ENCODE measurements around the gene CENPS.
"Not testable (repeated sequence)": the region's sequence is repeated elsewhere in the genome, so short reads cannot be mapped to it uniquely, and the experiment has no call there.

Gene CENPS

GRCh38 chr1:10421637-10422036, 8.6 kb upstream of the CENPS start:
- no peak for DNase-seq

- no peak for DNase-seq
These were observed 6.2 kb upstream of the CENPS start for GRCh38 chr1:10424034-10424433.

- DNase-seq = no peak
These were observed 5.6 kb upstream of the CENPS start for GRCh38 chr1:10424651-10425050.

GRCh38 chr1:10425826-10426534, 4.3 kb upstream of the CENPS start:
- DNase-seq = not testable (repeated sequence)

DNA sequence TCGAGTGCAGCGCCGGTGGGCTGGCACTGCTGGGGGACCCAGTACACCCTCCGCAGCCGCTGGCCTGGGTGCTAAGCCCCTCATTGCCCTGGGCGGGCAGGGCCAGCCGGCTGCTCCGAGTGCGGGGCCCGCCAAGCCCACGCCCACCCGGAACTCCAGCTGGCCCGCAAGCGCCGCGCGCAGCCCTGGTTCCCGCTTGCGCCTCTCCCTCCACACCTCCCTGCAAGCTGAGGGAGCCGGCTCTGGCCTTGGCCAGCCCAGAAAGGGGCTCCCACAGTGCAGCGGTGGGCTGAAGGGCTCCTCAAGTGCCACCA, 3.7 kb upstream of the CENPS start:
- not testable (repeated sequence) for DNase-seq

- DNase-seq = no peak
These were observed 1.2 kb upstream of the CENPS start for GRCh38 chr1:10428984-10429383.

GRCh38 chr1:10429868-10430215, 391 bp upstream of the CENPS start:
- DNase-seq = no peak

GRCh38 chr1:10431070-10431730, 967 bp downstream of the CENPS start:
- DNase-seq = no peak

DNA sequence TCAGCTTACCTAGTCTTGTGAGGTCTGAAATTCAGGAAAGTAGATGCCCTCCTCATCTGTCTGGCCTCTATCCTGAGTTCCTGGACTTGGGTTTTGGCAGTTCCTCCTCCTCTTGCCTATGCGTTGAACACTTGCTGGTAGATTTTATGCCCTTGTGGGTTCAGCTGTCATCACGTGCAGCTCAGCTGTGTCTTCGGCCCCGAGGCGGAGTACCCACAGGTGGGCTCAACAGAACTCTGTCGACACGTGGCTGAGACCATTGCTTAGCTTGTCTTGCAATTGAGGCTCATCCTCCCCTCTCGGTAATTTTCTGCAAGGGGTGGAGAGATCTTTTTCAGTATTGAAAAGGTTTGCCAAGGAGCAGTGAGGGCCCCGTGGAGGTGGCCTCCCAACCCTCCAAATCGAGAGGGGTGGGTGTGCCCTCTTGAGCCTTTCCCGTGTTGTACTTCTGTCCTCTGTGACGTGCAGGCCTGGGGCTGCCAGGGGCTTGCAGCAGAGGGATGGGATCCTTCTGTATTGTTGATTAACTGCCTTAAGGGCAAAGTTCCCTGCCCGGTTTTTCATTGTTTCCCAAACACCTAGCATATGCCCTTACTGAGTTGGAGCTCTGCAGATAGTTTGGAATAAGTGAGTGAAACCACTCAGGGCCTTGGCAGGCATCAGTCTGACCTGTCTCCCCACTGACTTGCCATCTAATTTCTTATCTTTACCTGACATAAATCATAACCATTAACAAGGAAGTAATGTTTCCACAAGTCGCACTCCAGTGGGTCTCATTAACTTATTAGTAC, 2.9 kb downstream of the CENPS start:
- DNase-seq = no peak

- DNase-seq = no peak
These were observed 3.6 kb downstream of the CENPS start for GRCh38 chr1:10433790-10434189.

- DNase-seq = no peak
These were observed 4.4 kb downstream of the CENPS start for GRCh38 chr1:10434590-10434989.

DNA sequence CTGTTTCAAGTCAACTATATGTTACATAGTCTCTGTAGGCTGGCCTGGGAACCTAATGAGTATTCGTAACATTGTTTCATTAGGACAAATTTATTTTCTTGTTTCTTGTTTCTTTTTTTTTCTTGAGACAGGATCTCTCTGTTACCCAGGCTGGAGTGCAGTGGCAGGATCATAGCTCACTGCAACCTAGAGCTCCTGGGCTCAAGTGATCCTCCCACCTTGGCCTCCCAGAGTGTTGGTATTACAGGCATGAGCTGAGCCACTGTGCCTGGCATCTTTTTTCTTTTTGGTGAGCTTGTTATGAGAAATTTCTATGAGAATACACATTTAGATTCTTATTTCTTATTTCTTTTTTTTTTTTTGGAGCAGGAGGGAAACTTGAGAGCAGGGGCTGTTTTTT, 6.8 kb downstream of the CENPS start:
- DNase-seq = no peak

DNA sequence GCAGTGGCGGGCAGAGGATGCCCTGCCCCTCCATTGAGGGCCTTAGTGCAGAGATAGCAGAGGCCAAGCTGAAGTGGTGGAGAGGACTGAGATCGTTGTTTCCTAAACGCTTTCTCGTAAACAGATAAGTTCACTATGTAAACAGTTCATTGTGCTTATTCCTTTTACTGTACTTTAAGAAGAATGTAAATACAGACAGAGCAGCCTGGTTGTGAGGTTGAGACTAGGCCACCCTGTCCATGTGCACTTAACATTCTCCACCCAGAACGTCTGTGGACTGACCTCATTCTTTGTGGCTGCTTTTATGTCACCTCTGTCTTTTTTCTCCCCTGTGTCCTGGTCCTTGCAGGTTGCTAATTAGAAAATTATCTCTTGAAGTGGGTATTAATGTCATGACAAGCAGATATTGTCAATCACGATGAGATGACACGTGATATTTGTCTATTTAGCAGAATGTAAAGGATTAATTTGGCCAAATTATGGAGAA, 8.5 kb downstream of the CENPS start:
- no peak for DNase-seq

DNA sequence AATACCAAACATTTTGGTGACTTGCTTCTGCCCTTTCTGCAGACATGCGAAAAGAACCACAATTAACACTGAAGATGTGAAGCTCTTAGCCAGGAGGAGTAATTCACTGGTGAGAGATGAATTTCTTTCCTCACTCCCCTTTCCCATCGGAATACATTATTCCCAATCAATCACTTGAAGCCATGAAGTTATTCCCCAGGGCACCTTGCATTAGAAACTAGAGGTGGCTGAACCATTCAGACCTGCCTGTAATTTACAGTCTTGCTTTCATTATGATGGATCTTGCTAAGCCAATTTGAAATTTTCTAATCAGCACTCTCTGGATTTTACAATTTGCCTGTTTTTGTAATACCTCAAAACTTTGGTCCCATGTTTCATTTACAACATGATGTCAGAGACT, 10.1 kb downstream of the CENPS start:
- DNase-seq = no peak

DNA sequence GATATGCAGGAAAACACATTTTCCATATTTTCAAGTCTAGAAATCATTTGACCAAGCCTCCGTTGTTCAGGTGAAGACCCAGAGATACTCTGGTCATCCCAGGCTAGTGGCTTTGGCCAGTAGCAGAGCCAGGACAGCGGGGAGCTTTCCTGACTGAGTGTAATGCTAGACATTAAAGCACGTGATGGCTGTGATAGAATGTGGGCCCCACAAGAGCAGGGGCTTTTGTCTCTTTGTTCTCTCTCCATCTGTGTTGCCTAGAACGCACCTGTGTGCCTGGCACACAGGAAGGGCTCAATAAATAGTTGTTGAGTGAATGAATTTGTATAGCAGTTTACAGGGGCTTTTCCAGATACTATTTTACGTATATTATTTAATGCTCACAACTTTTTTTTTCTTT, 10.6 kb downstream of the CENPS start:
- no peak for DNase-seq

DNA sequence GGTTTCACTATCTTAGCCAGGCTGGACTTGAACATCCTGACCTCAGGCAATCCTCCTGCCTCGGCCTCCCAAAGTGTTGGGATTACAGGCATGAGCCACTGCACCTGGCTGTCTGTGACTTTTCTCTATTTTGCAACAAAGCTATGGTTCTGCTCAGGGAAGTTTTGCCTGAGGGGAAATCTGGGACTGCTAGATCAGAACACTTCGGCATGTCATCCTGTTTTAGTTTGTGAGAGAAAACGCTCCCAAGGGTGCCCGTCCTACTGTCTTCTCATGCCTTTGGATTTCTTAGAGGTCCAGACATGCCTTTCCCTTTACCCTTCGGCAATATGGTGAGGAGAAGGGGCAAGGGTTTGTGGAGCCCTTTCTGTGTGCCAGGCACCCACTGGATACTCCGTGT, 14.0 kb downstream of the CENPS start:
- DNase-seq = no peak

GRCh38 chr1:10444795-10445397, 14.7 kb downstream of the CENPS start:
- DNase-seq = no peak

GRCh38 chr1:10446790-10447422, 16.7 kb downstream of the CENPS start:
- DNase-seq = no peak

- DNase-seq = no peak
These were observed 19.5 kb downstream of the CENPS start, which contains the start of gene CORT for GRCh38 chr1:10449751-10450150. Gene CORT (plus strand): TSS chr1:10450031. CDS start chr1:10450224, 193 bp downstream.

DNA sequence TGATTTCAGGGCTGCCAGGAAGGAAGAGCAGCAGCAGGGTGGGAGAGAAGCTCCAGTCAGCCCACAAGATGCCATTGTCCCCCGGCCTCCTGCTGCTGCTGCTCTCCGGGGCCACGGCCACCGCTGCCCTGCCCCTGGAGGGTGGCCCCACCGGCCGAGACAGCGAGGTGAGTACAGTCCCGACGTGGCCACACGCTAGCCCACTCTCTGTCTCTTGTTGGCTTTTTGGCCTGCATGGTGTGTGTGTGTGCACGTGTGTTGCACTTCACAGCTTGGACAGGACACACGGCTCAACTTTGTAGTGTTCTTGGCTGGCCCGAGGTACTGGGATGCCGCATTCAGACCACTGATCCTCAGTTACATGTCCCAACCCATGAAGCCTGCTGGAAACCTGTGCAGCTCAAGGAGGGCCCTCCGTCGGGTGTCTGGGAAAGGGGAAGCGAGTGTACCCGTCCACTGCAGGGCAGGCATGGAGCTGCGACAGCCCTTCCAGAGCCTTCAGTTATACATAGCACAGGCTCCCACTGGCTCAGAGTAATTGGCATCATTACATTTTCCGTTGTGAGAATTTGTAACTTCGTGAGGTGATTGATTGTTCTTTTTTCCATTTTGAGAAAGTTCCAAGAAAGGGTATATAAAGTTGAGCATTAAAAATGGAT, 20.1 kb downstream of the CENPS start:
- no peak for DNase-seq

DNA sequence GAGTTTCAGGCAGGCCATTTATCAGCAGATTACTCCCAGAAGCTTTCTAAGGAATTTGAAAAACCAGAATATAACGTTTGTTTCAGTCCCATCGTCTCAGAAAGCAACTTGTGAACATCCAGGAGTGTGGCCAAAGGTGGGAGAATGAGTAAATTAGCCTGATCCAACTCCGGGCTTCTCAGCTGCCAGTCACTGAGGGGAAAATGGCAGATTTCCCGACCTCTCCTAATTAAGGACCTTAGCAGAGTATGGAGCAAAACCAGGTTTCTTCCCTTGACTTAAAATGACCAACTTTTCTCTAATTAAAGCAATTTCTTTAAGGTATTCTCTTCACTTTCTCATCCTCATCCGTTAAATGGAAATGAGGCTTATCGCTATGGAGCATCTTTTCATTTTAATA, 20.6 kb downstream of the CENPS start:
- no peak for DNase-seq

GRCh38 chr1:10451287-10451686, 21.1 kb downstream of the CENPS start:
- DNase-seq = no peak

- no peak for DNase-seq
These were observed 25.8 kb downstream of the CENPS start for GRCh38 chr1:10456048-10456447.
